NCI-H69 (cell line): ENCODE data around the gene TRABD2B.

Source experiments
- DNase-seq: peaks from one replicate; lab custom pipeline; 2025; lab: John Stamatoyannopoulos, UW

TRABD2B gene

GRCh38 chr1:47997289-47998200 lies at the start of gene TRABD2B:
TRABD2B (minus strand) TSS chr1:47997385.
- DNase-seq: peak; percentile 74

- no peak for DNase-seq
These were observed 47.1 kb upstream of the TRABD2B start for GRCh38 chr1:48044311-48044710.

DNA sequence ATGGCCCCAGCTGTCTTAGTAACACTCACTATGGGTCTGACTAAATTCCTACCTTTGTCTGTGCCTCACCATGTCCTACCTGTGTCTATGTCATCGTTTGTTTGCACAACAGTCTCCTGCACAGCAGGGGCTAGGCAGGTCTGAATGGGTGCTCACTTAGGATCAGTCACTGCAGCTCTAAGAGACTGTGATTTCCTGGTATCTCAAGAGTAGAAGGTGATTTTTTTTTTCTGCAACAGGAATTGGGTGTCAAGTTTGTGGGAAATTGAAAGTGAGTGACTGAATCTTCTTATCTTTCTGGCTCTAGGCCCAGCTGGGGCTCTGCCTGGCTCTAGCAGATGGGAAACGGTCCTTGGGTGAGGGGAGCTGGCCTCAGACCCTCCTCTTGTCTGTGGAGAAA lies 46.4 kb upstream of the TRABD2B start:
- peak; percentile 90 for DNase-seq

DNA sequence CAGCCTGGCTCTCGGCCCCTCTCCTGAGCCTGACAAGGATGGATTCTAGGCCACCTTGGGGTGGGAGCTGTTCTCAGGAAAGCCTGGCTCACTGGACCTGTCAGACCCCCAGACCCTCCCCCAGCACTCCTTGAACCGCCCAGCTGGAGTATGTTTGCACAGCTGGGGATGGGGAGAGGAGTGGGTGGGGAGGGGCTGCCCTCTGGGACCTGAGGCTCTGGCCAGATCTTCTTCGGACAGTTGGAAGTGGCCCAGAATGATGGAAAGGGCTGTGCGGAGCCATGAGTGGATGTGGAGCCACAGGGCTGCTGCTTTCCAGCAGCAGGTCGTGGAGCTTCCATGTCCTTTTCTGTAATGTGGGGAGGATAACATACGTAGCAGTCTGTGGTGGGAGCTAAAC lies 43.0 kb upstream of the TRABD2B start:
- DNase-seq: peak; percentile 10

- DNase-seq: peak; percentile 76
These were observed 42.2 kb upstream of the TRABD2B start for GRCh38 chr1:48039088-48040054.

GRCh38 chr1:48038270-48038767 lies 41.1 kb upstream of the TRABD2B start:
- DNase-seq: peak; percentile 17

- peak; percentile 31 for DNase-seq
These were observed 39.6 kb upstream of the TRABD2B start for GRCh38 chr1:48036710-48037355.

DNA sequence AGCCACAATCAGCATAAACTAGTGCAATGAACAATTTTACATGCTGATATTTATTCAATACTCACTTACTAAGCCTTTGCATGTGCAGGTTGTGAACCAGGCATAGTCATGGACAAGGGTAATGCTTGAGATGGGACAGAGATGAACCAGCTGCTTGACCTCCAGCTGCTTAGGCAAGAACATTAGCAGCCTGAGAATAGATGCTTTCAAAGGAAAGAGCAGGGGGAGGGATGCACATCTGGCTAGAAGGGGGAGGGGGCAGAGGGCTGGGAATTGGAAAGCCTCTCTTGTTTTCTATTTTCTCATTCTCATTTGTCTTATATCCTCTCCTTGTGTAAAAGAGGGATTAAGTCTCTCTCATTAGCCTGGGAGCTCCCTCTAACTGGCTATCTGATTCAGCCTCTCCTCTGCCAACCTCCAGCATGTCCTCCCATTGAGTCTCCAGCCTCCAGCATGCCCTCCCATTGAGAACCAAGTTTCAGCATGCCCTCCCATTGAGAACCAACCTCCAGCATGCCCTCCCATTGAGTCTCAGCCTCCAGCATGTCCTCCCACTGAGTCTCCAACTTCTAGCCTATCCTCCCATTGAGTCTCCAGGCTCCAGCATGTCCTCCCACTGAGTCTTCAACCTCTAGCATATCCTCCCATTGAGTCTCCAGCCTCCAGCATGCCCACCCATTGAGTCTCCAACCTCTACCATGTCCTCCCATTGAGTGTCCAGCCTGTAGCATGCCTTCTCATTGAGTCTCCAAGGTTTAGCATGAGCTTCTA lies 38.4 kb upstream of the TRABD2B start:
- DNase-seq: no peak

- DNase-seq: no peak
These were observed 36.4 kb upstream of the TRABD2B start for GRCh38 chr1:48033495-48034045.

DNA sequence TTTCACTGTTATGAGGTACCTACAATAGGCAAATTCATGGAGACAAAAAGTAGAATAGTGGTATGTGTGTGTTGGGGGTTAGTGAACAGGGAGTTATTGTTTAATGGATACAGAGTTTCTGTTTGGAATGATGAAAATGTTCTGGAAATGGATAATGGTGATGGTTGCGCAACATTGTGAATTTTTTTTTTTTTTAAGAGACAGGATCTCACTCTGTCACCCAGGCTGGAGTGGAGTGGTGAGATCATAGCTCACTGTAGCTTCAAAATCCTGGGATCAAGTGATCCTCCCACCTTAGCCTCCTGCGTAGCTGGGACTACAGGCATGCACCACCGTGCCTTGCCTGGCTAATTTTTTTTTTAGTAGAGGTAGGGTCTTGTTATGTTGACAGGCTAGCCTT lies 34.5 kb upstream of the TRABD2B start:
- DNase-seq: no peak

GRCh38 chr1:48030696-48031365 lies 33.6 kb upstream of the TRABD2B start:
- DNase-seq: no peak

GRCh38 chr1:48030211-48030610 lies 33.0 kb upstream of the TRABD2B start:
- DNase-seq: no peak

DNA sequence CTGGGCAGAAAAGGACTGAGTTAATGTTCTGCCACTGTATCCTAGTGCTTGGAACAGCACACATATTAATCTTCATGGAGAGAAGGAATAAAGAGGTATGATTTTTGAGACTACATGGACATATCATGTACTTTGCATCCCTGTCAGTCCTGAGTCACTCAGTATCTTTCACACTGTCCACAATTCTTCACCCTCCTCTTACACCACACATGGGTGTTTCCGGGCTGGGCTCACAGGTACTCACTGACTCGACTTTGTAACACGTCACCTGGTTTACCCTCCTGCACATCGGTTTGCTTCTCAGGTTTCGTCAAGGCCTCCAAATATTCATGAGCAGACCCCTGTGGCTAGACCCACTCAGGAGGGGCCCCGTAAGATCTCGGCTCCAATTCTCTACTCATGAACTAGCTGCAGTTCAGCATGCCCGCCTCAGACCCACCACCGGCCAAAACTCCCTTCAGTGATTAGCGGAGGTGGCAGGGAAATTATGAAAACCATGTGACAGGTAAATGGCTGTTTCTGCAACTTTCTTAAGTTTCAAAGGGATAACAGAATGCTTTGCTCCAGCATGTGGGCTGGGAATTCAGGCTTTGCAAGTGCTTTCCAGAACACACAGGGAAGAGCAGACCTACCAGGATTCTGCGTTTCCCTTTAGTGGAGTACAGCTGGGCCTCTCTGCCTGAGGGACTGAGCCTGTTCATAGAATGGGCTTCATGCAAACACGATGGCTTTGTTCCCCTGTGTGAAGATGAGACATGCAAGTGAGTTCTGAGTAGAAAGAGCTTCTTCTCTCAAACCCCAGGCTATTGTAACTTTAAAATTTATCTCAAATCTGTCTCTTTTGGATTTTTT lies 31.3 kb upstream of the TRABD2B start:
- DNase-seq: no peak

DNA sequence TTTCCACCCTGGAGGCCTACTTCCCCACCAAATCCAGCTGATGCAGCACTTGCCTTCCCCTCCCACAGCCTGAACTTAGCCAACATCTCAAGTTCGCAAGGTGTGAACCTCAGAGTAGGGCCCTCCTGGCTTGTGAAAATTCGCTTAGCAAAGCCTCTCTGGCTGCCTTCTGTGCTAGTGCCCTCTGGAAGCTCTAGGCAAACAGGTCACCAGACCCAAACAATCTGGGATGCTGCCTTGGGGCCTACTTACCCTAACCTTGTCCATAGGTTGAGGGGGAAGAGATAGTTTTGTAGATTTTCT lies 30.3 kb upstream of the TRABD2B start:
- no peak for DNase-seq

DNA sequence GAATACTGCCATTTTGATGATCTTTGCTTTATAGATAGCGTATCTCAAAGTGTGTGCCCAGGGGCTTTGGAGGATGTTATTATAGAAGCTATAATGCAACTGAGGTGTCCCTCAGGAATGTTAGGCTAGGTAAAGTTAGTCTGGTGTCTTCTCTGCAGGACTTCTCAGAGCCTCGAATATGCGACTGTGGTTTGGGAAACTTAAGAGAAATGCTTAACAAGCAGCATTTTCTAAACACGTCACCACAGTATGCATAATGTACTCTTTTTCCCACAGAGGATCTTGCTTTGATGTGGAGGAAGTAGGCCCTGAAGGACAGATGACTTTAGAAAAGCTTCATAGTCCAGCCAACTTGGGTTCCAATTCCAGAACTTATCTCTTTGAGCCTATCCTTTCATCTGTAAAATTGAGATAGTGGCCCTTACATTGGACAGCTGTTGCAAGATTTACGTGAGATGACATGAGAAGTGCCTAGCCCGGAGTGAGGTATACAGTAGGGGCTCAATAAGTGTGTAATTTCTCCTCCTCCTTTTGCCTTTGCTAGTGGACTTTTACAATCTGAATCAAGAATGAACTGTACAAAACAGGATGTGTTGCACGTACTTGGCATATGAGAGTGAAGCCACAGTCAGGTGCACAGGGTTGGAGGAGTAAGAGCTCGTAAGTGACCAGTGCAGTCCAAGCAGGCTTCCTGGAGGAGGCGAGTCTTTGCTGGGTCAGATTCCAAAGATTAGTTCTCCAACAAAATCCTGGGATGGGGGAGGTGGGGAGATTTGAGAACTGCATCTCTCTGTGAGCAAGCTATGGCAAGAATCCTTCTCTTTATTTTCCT lies 29.7 kb upstream of the TRABD2B start:
- no peak for DNase-seq

- no peak for DNase-seq
These were observed 29.1 kb upstream of the TRABD2B start for GRCh38 chr1:48026275-48026674.

DNA sequence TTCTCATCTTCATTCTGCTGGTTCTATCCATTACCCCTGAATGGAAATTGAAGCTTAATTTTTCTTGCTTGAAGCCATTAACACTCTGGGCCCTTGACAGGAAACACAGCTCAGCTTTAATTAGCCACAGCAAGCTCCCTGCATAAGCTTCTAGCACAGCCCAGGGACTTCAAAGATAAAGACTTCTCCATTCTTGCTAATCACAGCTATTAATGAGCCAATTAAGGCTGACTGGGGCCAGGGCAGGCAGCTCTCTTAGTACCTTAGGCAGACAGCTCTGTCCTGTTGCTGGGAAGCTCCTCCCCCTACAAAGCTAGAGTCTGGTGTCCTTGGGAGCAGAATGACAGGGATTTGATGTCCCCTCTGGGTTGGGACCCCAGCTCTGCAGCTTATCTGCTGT lies 27.9 kb upstream of the TRABD2B start:
- peak; percentile 62 for DNase-seq

DNA sequence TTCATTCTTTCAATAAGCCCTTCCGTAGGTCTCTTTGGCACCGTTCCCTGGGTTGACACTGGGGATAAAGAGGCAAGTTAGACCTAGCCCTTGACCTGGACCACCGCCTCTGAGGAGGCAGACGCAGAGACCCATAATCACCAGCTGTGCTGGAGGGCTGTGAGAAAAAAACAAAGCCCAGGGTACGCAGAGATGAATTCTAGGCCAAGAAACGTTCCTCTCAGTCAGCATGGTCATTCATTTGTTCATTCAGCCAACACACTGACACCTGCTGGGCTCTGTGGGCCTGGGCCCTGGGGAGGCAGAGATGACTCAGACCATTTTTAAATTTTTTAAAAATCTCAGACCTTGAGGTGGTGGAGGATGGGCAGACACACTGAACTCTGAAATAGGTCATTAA lies 26.3 kb upstream of the TRABD2B start:
- DNase-seq: no peak

DNA sequence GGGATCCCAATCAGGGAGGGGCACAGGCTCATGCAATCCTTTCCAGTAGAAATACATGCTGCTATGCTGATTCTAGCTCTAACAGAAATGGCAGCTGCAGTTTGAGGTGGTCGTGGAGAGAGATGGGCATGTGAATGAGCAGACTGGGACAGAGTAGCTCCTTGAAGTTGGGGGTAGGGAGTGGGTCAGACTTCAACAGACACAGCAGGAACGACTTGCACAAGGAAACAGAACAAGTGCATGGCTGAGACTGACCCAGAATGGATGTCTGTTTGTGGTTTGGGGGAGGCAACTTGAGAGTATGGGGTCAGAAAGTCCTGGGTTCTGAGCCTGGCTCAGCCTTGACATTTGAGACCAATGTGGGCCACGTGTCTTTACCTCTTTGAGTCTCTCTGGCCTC lies 25.1 kb upstream of the TRABD2B start:
- no peak for DNase-seq
